ENCODE results near the gene HAT1.

HAT1 gene

GRCh38 chr2:171921970-171922229 is 361 bp upstream of the HAT1 start:
- no peak for DNase-seq

- DNase-seq: peak; percentile 45
Observed at GRCh38 chr2:171923206-171923605, 945 bp downstream of the HAT1 start.

- DNase-seq: no peak
Observed at GRCh38 chr2:171924170-171924942, 2.1 kb downstream of the HAT1 start.

- DNase-seq: no peak
Observed at GRCh38 chr2:171930385-171930784, 8.1 kb downstream of the HAT1 start.

GRCh38 chr2:171939058-171939742 is 16.9 kb downstream of the HAT1 start:
- no peak for DNase-seq

- DNase-seq: no peak
Observed at GRCh38 chr2:171939743-171940071, 17.4 kb downstream of the HAT1 start.

- no peak for DNase-seq
Observed at GRCh38 chr2:171941316-171941699, 19.0 kb downstream of the HAT1 start.

GRCh38 chr2:171943869-171944268 is 21.6 kb downstream of the HAT1 start:
- DNase-seq: no peak

GRCh38 chr2:171952276-171952675 is 30.0 kb downstream of the HAT1 start:
- DNase-seq: no peak

GRCh38 chr2:171952748-171953147 is 30.5 kb downstream of the HAT1 start:
- DNase-seq: no peak

GRCh38 chr2:171956135-171956825 is 34.0 kb downstream of the HAT1 start:
- no peak for DNase-seq

GRCh38 chr2:171957061-171957460 is 34.8 kb downstream of the HAT1 start:
- DNase-seq: no peak

- no peak for DNase-seq
Observed at GRCh38 chr2:171958475-171958874, 36.2 kb downstream of the HAT1 start.

- DNase-seq: no peak
Observed at GRCh38 chr2:171959998-171960397, 37.7 kb downstream of the HAT1 start.

GRCh38 chr2:171960570-171960969 is 38.3 kb downstream of the HAT1 start:
- no peak for DNase-seq

- no peak for DNase-seq
Observed at GRCh38 chr2:171963198-171963597, 40.9 kb downstream of the HAT1 start.

- DNase-seq: peak; percentile 4
Observed at GRCh38 chr2:171964308-171964707, 42.0 kb downstream of the HAT1 start.

GRCh38 chr2:171965238-171965637 is 43.0 kb downstream of the HAT1 start:
- DNase-seq: no peak

- DNase-seq: no peak
Observed at GRCh38 chr2:171965661-171966060, 43.4 kb downstream of the HAT1 start.

- DNase-seq: no peak
Observed at GRCh38 chr2:171966235-171966634, 44.0 kb downstream of the HAT1 start.

GRCh38 chr2:171966688-171967087 is 44.4 kb downstream of the HAT1 start:
- DNase-seq: no peak

GRCh38 chr2:171968509-171968908 is 46.2 kb downstream of the HAT1 start:
- DNase-seq: no peak

- no peak for DNase-seq
Observed at GRCh38 chr2:171972329-171972982, 50.2 kb downstream of the HAT1 start.

- no peak for DNase-seq
Observed at GRCh38 chr2:171979103-171979502, 56.8 kb downstream of the HAT1 start.

All from DMS79 treated with DMSO at 0.1 percent for 48 hours (cell line).